ENCODE results near the gene ARHGEF12. TPM values are rescaled to one million over a fixed set of nuclear protein-coding genes. Genes with fewer than 3 reads are reported as not detected.

Gene ARHGEF12
- total RNA-seq, 1 experiment from 2014 or later: 132 TPM

DNA sequence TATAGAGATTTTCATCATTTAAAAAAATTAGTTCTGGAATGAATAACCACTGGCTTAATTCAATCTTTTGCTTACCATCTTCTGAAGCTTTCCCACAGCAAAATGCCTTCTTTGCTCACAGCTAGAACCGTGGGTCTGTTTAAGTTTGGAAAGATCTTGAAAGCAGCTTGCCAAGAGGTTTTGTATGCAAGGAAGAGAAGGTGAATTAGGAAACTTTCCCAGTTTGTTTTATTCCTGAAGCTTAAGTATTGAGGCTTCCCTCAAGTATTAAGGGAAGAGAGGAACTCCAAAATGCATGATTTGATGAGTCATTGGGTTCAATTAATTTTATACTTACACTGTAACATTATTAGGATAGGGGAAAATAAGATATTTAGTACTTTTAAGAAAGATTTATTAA lies 1.9 kb upstream of the ARHGEF12 start:
- POLR2A ChIA-PET (ENCODE audit: low non-redundant PET): no interaction called here
- Histone ChIP-seq H3K27me3 (replicated peaks; ENCODE audit: insufficient read depth, low read depth, low read length, poor library complexity) (no peaks in the 10 kb centered on the region), H3K27ac (ENCODE audit: low read depth, low read length, poor library complexity, severe bottlenecking) (no peak overlapping the region), H3K4me1 (ENCODE audit: insufficient read depth, low read length, poor library complexity, severe bottlenecking) (peaks cover 27% of the 10 kb centered on the region), H3K9me3 (ENCODE audit: low read depth, low read length, poor library complexity, severe bottlenecking) (no peaks in the 10 kb centered on the region), H3K4me3 (ENCODE audit: low read depth, low read length, poor library complexity, severe bottlenecking) (no peak overlapping the region), H3K36me3 (ENCODE audit: insufficient read depth, low read length, poor library complexity, severe bottlenecking) (peaks cover 14% of the 10 kb centered on the region)
- intact Hi-C loops (cut with micrococcal nuclease; ENCODE audit: unreplicated experiment): loop anchor here (10.0 kb wide), 2 partner anchors 470 to 620 kb away; no protein-coding TSS in a partner anchor
- no TSS peak for BruUV-seq (replicated peaks)
- TF ChIP-seq, protein P1, sequence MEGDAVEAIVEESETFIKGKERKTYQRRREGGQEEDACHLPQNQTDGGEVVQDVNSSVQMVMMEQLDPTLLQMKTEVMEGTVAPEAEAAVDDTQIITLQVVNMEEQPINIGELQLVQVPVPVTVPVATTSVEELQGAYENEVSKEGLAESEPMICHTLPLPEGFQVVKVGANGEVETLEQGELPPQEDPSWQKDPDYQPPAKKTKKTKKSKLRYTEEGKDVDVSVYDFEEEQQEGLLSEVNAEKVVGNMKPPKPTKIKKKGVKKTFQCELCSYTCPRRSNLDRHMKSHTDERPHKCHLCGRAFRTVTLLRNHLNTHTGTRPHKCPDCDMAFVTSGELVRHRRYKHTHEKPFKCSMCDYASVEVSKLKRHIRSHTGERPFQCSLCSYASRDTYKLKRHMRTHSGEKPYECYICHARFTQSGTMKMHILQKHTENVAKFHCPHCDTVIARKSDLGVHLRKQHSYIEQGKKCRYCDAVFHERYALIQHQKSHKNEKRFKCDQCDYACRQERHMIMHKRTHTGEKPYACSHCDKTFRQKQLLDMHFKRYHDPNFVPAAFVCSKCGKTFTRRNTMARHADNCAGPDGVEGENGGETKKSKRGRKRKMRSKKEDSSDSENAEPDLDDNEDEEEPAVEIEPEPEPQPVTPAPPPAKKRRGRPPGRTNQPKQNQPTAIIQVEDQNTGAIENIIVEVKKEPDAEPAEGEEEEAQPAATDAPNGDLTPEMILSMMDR (conservative IDR thresholded peaks at IDR 0.05; ENCODE audit: low read depth, low read length): no peak
- TF ChIP-seq EZH2 (IDR thresholded peaks at IDR 0.05; ENCODE audit: borderline replicate concordance, low read depth, low read length, poor library complexity, severe bottlenecking): no peak
- no peak for DNase-seq (ENCODE audit: low spot score)
- CTCF ChIA-PET: interaction anchor here (1.0 kb wide), 1 partner anchor 94 kb away, joined by 3 read pairs; no protein-coding TSS in a partner anchor

DNA sequence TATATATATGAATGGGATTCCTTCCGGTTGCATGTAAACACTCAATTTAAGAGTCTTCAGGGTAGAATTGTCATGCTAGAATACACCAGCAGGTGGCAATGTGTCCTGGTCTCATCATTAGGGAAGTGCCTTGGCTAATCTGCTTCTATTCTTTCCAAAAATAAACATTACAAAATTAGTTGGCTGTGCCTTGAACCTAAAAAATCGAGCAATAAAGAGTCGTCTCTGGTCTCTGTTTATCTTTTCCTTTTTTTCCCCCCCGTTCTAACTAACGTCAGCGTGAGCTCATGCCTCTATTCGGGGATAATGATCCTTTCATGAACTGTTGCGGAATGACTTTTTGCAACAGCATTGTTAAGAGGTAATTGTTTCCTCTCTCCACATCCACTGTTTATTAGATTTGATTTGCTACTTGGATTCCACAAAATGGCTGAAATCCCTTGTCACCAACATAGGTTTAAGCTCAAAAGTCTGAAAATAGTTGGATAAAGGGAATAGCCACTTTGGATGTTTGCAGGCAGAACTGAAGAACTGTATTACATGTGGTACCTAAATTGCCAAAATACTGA lies 1.2 kb upstream of the ARHGEF12 start:
- ChIA-PET POLR2A (ENCODE audit: low non-redundant PET) (interaction anchor here (0.6 to 0.7 kb wide), 2 partner anchors 11 to 466 kb away, joined by 7 to 9 read pairs; no protein-coding TSS in a partner anchor), CTCF (interaction anchor here (0.6 to 1.0 kb wide), 5 partner anchors 94 to 1000 kb away, joined by 3 to 6 read pairs (median 4); no protein-coding TSS in a partner anchor)
- peak overlapping the region; percentile 86 for H3K27ac ChIP-seq (ENCODE audit: low read depth, low read length, poor library complexity, severe bottlenecking)
- peak; percentile 91 for DNase-seq (ENCODE audit: low spot score)
- H3K27me3 ChIP-seq (replicated peaks; ENCODE audit: insufficient read depth, low read depth, low read length, poor library complexity): no peaks in the 10 kb centered on the region
- no TSS peak for BruUV-seq (replicated peaks)
- H3K9me3 ChIP-seq (ENCODE audit: low read depth, low read length, poor library complexity, severe bottlenecking): no peaks in the 10 kb centered on the region
- intact Hi-C loops (cut with micrococcal nuclease; ENCODE audit: unreplicated experiment): loop anchor here (5.0 to 10.0 kb wide), 4 partner anchors 67 to 620 kb away; no protein-coding TSS in a partner anchor
- no peak for TF ChIP-seq EZH2 (IDR thresholded peaks at IDR 0.05; ENCODE audit: borderline replicate concordance, low read depth, low read length, poor library complexity, severe bottlenecking)
- TF ChIP-seq, protein P1 (conservative IDR thresholded peaks at IDR 0.05; ENCODE audit: low read depth, low read length): peak; percentile 76
- peaks cover 31% of the 10 kb centered on the region for H3K4me1 ChIP-seq (ENCODE audit: insufficient read depth, low read length, poor library complexity, severe bottlenecking)
- H3K36me3 ChIP-seq (ENCODE audit: insufficient read depth, low read length, poor library complexity, severe bottlenecking): peaks cover 12% of the 10 kb centered on the region
- H3K4me3 ChIP-seq (ENCODE audit: low read depth, low read length, poor library complexity, severe bottlenecking): peak overlapping the region; percentile 75

DNA sequence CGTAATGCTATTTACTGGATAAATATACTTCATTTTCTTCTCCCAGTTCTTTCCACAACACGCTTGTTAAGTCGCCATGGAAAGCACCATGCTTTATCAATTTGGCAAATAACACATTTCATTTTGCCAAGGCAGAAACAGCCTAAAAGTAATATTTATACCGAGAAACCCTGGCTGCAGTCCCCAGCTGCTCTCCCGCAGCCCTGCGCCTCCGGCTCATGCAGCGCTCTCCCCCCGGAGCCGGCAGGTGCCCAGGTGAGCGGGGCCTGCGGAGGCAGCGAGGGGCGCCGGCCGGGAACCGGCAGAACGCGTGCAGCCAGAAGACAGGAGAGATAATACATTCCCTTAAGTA lies 681 bp upstream of the ARHGEF12 start:
- no peaks in the 10 kb centered on the region for H3K9me3 ChIP-seq (ENCODE audit: low read depth, low read length, poor library complexity, severe bottlenecking)
- no peak for DNase-seq (ENCODE audit: low spot score)
- ChIA-PET CTCF (interaction anchor here (0.6 to 0.8 kb wide), 4 partner anchors 106 to 1001 kb away, joined by 3 to 6 read pairs (median 4); no protein-coding TSS in a partner anchor), POLR2A (ENCODE audit: low non-redundant PET) (interaction anchor here (0.6 kb wide), 1 partner anchor 466 kb away, joined by 7 read pairs; no protein-coding TSS in a partner anchor)
- no peak for TF ChIP-seq EZH2 (IDR thresholded peaks at IDR 0.05; ENCODE audit: borderline replicate concordance, low read depth, low read length, poor library complexity, severe bottlenecking)
- TF ChIP-seq, protein P1 (conservative IDR thresholded peaks at IDR 0.05; ENCODE audit: low read depth, low read length): no peak
- H3K27ac ChIP-seq (ENCODE audit: low read depth, low read length, poor library complexity, severe bottlenecking): peak overlapping the region; percentile 86
- intact Hi-C loops (cut with micrococcal nuclease; ENCODE audit: unreplicated experiment): loop anchor here (5.0 to 10.0 kb wide), 4 partner anchors 67 to 619 kb away; no protein-coding TSS in a partner anchor
- BruUV-seq (replicated peaks): no TSS peak
- H3K36me3 ChIP-seq (ENCODE audit: insufficient read depth, low read length, poor library complexity, severe bottlenecking): peaks cover 6% of the 10 kb centered on the region
- peaks cover 36% of the 10 kb centered on the region for H3K4me1 ChIP-seq (ENCODE audit: insufficient read depth, low read length, poor library complexity, severe bottlenecking)
- H3K4me3 ChIP-seq (ENCODE audit: low read depth, low read length, poor library complexity, severe bottlenecking): peak overlapping the region; percentile 75
- H3K27me3 ChIP-seq (replicated peaks; ENCODE audit: insufficient read depth, low read depth, low read length, poor library complexity): no peaks in the 10 kb centered on the region
